ENCODE measurements around the gene COL17A1. TPM values are rescaled to one million over a fixed set of nuclear protein-coding genes. Genes with fewer than 3 reads are reported as not detected.

COL17A1 gene
- total RNA-seq, 1 donor, result under 0.01 TPM

- DNase-seq (ENCODE audit: low read depth in 2 of 3, low spot score in 2 of 3), result no peak
Measured at GRCh38 chr10:104035194-104036068, 50.2 kb downstream of the COL17A1 start.

- no peak for DNase-seq (ENCODE audit: low read depth in 2 of 3, low spot score in 2 of 3)
Measured at GRCh38 chr10:104034401-104035193, 51.1 kb downstream of the COL17A1 start.

GRCh38 chr10:104033966-104034365 lies 51.7 kb downstream of the COL17A1 start:
- no peak for DNase-seq (ENCODE audit: low read depth in 2 of 3, low spot score in 2 of 3)

GRCh38 chr10:104033401-104033930 lies 52.2 kb downstream of the COL17A1 start:
- DNase-seq (ENCODE audit: low read depth in 2 of 3, low spot score in 2 of 3), result no peak

GRCh38 chr10:104032144-104032775 lies 53.4 kb downstream of the COL17A1 start:
- no peak for DNase-seq (ENCODE audit: low read depth in 2 of 3, low spot score in 2 of 3)

- DNase-seq (ENCODE audit: low read depth in 2 of 3, low spot score in 2 of 3), result no peak
Measured at GRCh38 chr10:104031631-104032030, 54.0 kb downstream of the COL17A1 start.

- DNase-seq (ENCODE audit: low read depth in 2 of 3, low spot score in 2 of 3), result no peak
Measured at GRCh38 chr10:104029521-104029860, 56.2 kb downstream of the COL17A1 start.

GRCh38 chr10:104028823-104029520 lies 56.7 kb downstream of the COL17A1 start:
- no peak for DNase-seq (ENCODE audit: low read depth in 2 of 3, low spot score in 2 of 3)

- DNase-seq (ENCODE audit: low read depth in 2 of 3, low spot score in 2 of 3), result peak in 2 of 3 donors; percentile 18 to 54
Measured at GRCh38 chr10:104028146-104028545, 57.5 kb downstream of the COL17A1 start.

- DNase-seq (ENCODE audit: low read depth in 2 of 3, low spot score in 2 of 3), result no peak
Measured at GRCh38 chr10:104026762-104027161, 58.9 kb downstream of the COL17A1 start.

GRCh38 chr10:104025524-104025923 lies 60.2 kb downstream of the COL17A1 start:
- DNase-seq (ENCODE audit: low read depth in 2 of 3, low spot score in 2 of 3), result no peak

- no peak for DNase-seq (ENCODE audit: low read depth in 2 of 3, low spot score in 2 of 3)
Measured at GRCh38 chr10:104022026-104022425, 63.7 kb downstream of the COL17A1 start.

- DNase-seq (ENCODE audit: low read depth in 2 of 3, low spot score in 2 of 3), result no peak
Measured at GRCh38 chr10:104021246-104021645, 64.4 kb downstream of the COL17A1 start.

GRCh38 chr10:104020020-104020419 lies 65.7 kb downstream of the COL17A1 start:
- no peak for DNase-seq (ENCODE audit: low read depth in 2 of 3, low spot score in 2 of 3)

GRCh38 chr10:104018471-104018870 lies 67.2 kb downstream of the COL17A1 start:
- DNase-seq (ENCODE audit: low read depth in 2 of 3, low spot score in 2 of 3), result no peak

GRCh38 chr10:104016661-104017060 lies 69.0 kb downstream of the COL17A1 start:
- no peak for DNase-seq (ENCODE audit: low read depth in 2 of 3, low spot score in 2 of 3)

GRCh38 chr10:104014176-104014575 lies 71.5 kb downstream of the COL17A1 start:
- no peak for DNase-seq (ENCODE audit: low read depth in 2 of 3, low spot score in 2 of 3)

- no peak for DNase-seq (ENCODE audit: low read depth in 2 of 3, low spot score in 2 of 3)
Measured at GRCh38 chr10:104013489-104013888, 72.2 kb downstream of the COL17A1 start.

GRCh38 chr10:104011904-104012303 lies 73.8 kb downstream of the COL17A1 start:
- no peak for DNase-seq (ENCODE audit: low read depth in 2 of 3, low spot score in 2 of 3)

GRCh38 chr10:104005172-104005863 lies 80.4 kb downstream of the COL17A1 start:
- no peak for DNase-seq (ENCODE audit: low read depth in 2 of 3, low spot score in 2 of 3)

Data from hematopoietic multipotent progenitor cell (in vitro differentiated cells).